ENCODE measurements around the gene GCSAM. TPM values are rescaled to one million over a fixed set of nuclear protein-coding genes. Genes with fewer than 3 reads are reported as not detected.
"Not testable (repeated sequence)": the region's sequence is repeated elsewhere in the genome, so short reads cannot be mapped to it uniquely, and the experiment has no call there.

Gene GCSAM
- total and polyA plus RNA-seq, 4 donors = 0.08 to 0.75 (median 0.27) TPM; not detected in 1

DNA sequence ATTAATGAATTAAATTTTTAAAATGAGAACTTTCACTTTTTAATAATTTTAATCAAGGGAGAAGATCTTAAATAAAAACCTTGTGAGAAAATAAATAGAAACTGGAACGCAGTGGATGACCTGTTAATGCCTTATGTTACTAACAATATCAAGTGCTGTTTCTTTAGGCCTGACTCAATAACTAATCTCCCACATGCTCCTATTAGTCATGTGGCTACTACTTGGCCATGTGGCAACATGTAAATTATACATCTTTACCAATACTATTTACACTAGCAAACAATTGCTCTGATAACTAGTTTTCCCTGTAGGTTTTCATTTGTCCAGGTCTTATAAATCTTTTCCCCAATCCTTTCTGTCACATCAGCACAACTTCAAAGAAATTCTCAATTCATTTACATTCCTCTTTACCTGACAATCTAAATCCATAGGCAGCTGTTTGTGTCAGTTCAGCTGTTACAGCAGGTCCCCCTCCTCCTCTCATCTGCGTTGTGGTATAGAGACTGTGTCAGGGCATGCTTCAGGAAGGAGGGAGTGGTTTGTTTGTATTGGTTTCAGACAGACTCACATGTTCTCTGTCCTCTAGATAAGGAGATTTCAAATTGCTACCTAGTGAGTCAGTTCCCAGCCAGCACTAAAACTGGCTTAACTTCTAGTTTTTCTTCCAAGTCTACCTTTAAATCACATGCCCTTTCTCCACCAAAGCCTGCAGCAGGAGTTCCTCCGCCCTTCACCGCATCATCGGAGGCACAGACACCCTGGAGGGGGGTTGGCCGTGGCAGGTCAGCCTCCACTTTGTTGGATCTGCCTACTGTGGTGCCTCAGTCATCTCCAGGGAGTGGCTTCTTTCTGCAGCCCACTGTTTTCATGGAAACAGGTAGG is 58.2 kb downstream of the GCSAM start:
- Histone ChIP-seq H3K9me3 (ENCODE audit: control insufficient read depth in 4 of 4, low read length in 3 of 4) (no peaks in the 10 kb centered on the region), H3K27ac (ENCODE audit: low read depth in 1 of 2, low read length in 2 of 2) (no peak overlapping the region)
- WGBS = 44% methylated on average over 6 of the region's 6 CpGs

GRCh38 chr3:112074006-112074405 is 59.0 kb downstream of the GCSAM start:
- no peak overlapping the region for H3K4me3 ChIP-seq (ENCODE audit: low read depth in 1 of 3, low read length in 3 of 3)
- 84% methylated on average over 2 of the region's 2 CpGs for WGBS
- TF ChIP-seq NR2F2 (IDR thresholded peaks at IDR 0.05) (no peak), GABPA (IDR thresholded peaks at IDR 0.05 in 1 of 2, conservative IDR thresholded peaks at IDR 0.05 in 1 of 2) (no peak)
- no peak overlapping the region for H3K9ac ChIP-seq (ENCODE audit: low read depth in 1 of 2, low read length in 2 of 2)
- DNase-seq (ENCODE audit: low spot score) = no peak
- H3K27ac ChIP-seq (ENCODE audit: low read depth in 1 of 2, low read length in 2 of 2) = no peak overlapping the region
- H3K4me1 ChIP-seq (ENCODE audit: control insufficient read depth in 4 of 4, insufficient read depth in 4 of 4, low read length in 3 of 4) = no peaks in the 10 kb centered on the region
- H3K9me3 ChIP-seq (ENCODE audit: control insufficient read depth in 4 of 4, low read length in 3 of 4) = no peaks in the 10 kb centered on the region
- H3K36me3 ChIP-seq (ENCODE audit: control insufficient read depth in 4 of 4, insufficient read depth in 3 of 4, low read depth in 1 of 4, low read length in 3 of 4) = no peaks in the 10 kb centered on the region
- no peaks in the 10 kb centered on the region for H3K27me3 ChIP-seq (ENCODE audit: control insufficient read depth in 4 of 4, insufficient read depth in 4 of 4, low read length in 3 of 4)

More for the DNA sequence above, 58.2 kb downstream of the GCSAM start:
- no peak for DNase-seq (ENCODE audit: low spot score)
- H3K4me1 ChIP-seq (ENCODE audit: control insufficient read depth in 4 of 4, insufficient read depth in 4 of 4, low read length in 3 of 4) = no peaks in the 10 kb centered on the region
- no peaks in the 10 kb centered on the region for H3K36me3 ChIP-seq (ENCODE audit: control insufficient read depth in 4 of 4, insufficient read depth in 3 of 4, low read depth in 1 of 4, low read length in 3 of 4)
- H3K27me3 ChIP-seq (ENCODE audit: control insufficient read depth in 4 of 4, insufficient read depth in 4 of 4, low read length in 3 of 4) = no peaks in the 10 kb centered on the region
- H3K9ac ChIP-seq (ENCODE audit: low read depth in 1 of 2, low read length in 2 of 2) = no peak overlapping the region
- TF ChIP-seq HNF4A (conservative IDR thresholded peaks at IDR 0.05) (no peak), YY1 (IDR thresholded peaks at IDR 0.05) (no peak), JUND (IDR thresholded peaks at IDR 0.05) (no peak)
- TF ChIP-seq, protein P1, sequence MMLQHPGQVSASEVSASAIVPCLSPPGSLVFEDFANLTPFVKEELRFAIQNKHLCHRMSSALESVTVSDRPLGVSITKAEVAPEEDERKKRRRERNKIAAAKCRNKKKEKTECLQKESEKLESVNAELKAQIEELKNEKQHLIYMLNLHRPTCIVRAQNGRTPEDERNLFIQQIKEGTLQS (IDR thresholded peaks at IDR 0.05) = no peak
- TF ChIP-seq, protein P2, sequence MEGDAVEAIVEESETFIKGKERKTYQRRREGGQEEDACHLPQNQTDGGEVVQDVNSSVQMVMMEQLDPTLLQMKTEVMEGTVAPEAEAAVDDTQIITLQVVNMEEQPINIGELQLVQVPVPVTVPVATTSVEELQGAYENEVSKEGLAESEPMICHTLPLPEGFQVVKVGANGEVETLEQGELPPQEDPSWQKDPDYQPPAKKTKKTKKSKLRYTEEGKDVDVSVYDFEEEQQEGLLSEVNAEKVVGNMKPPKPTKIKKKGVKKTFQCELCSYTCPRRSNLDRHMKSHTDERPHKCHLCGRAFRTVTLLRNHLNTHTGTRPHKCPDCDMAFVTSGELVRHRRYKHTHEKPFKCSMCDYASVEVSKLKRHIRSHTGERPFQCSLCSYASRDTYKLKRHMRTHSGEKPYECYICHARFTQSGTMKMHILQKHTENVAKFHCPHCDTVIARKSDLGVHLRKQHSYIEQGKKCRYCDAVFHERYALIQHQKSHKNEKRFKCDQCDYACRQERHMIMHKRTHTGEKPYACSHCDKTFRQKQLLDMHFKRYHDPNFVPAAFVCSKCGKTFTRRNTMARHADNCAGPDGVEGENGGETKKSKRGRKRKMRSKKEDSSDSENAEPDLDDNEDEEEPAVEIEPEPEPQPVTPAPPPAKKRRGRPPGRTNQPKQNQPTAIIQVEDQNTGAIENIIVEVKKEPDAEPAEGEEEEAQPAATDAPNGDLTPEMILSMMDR (IDR thresholded peaks at IDR 0.05; ENCODE audit: low read depth, low read length, missing input control) = no peak
- no peak overlapping the region for H3K4me3 ChIP-seq (ENCODE audit: low read depth in 1 of 3, low read length in 3 of 3)

DNA sequence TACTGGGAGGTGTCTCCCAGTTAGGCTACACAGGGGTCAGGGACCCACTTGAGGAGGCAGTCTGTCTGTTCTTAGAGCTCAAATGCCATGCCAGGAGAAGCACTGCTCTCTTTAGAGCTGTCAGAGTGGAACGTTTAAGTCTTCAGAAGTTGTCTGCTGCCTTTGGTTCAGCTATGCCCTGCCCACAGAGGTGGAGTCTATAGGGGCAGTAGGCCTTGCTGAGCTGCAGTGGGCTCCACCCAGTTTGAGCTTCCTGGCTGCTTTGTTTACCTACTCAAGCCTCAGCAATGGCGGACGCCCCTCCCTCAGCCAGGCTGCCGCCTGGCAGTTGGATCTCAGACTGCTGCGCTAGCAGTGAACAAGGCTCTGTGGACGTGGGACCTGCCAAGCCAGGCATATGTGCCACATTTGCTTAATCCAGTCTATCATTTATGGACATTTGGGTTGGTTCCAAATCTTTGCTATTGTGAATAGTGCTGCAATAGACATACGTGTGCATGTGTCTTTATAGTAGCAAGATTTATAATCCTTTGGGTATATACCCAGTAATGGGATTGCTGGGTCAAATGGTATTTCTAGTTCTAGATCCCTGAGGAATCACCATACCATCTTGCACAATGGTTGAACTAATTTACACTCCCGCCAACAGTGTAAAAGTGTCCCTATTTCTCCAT is 60.5 kb downstream of the GCSAM start:
- not testable (repeated sequence) for H3K4me3 ChIP-seq (ENCODE audit: low read depth in 1 of 3, low read length in 3 of 3); H3K36me3 ChIP-seq (ENCODE audit: control insufficient read depth in 4 of 4, insufficient read depth in 3 of 4, low read depth in 1 of 4, low read length in 3 of 4); H3K27ac ChIP-seq (ENCODE audit: low read depth in 1 of 2, low read length in 2 of 2); H3K4me1 ChIP-seq (ENCODE audit: control insufficient read depth in 4 of 4, insufficient read depth in 4 of 4, low read length in 3 of 4); H3K9me3 ChIP-seq (ENCODE audit: control insufficient read depth in 4 of 4, low read length in 3 of 4); H3K27me3 ChIP-seq (ENCODE audit: control insufficient read depth in 4 of 4, insufficient read depth in 4 of 4, low read length in 3 of 4); H3K9ac ChIP-seq (ENCODE audit: low read depth in 1 of 2, low read length in 2 of 2); DNase-seq (ENCODE audit: low spot score)
- WGBS = 81% methylated on average over 8 of the region's 8 CpGs

Small RNA genes lying within 50 kb of the gene (small RNA-seq; reads per million reads assigned to genes)
- not detected for gene MIR567

Other genes starting within 250 kb of the GCSAM start
- gene ABHD10, start 154.2 kb downstream of the GCSAM start, total RNA-seq = 10 to 100 TPM; 18.7 to 22.1 TPM
- 10 to 100 TPM; 15.1 to 19.1 TPM for gene ABHD10, start 154.2 kb downstream of the GCSAM start, polyA plus RNA-seq
- gene TAGLN3, start 134.3 kb downstream of the GCSAM start, total RNA-seq = not detected
- gene TAGLN3, start 134.3 kb downstream of the GCSAM start, polyA plus RNA-seq = not detected
- gene TMPRSS7, start 98.5 kb downstream of the GCSAM start, total RNA-seq = not detected
- not detected for gene TMPRSS7, start 98.5 kb downstream of the GCSAM start, polyA plus RNA-seq
- 1 to 10 TPM in 1 of 2 donors, under 1 TPM in 1; 0.47 to 1.8 TPM for gene C3orf52, start 46.9 kb downstream of the GCSAM start, total RNA-seq
- gene C3orf52, start 46.9 kb downstream of the GCSAM start, polyA plus RNA-seq = under 1 TPM in 1 of 2 donors, not detected in 1; 0.10 TPM
- gene SLC9C1, start 161.0 kb upstream of the GCSAM start, total RNA-seq = under 1 TPM in 1 of 2 donors, not detected in 1; 0.28 TPM
- gene SLC9C1, start 161.0 kb upstream of the GCSAM start, polyA plus RNA-seq = not detected
- under 1 TPM; 0.25 to 0.28 TPM for gene CD200, start 199.9 kb upstream of the GCSAM start, total RNA-seq
- gene CD200, start 199.9 kb upstream of the GCSAM start, polyA plus RNA-seq = under 1 TPM; 0.10 to 0.15 TPM

All from liver (tissue), 10 donors.